Measurements from ENCODE around the gene SPIN1.

Gene SPIN1

DNA sequence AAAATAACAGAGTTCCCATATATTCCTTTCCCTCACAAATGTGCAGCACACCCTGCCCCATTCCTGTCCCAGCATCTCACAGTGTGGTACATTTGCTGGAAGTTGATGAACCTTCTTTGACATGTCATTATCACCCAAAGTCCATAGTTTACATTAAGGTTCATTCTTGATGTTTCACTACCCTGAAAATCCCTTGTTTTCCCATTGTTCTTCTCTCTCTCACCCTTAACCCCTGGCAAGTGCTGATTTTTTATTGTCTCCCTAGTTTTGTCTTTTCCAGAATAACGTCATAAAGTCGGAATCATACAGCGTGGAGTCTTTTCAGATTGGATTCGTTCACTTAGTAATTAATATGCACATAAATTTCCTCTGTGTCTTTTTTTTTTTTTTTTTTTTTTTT is 48.1 kb downstream of the SPIN1 start:
- no peak for DNase-seq

DNA sequence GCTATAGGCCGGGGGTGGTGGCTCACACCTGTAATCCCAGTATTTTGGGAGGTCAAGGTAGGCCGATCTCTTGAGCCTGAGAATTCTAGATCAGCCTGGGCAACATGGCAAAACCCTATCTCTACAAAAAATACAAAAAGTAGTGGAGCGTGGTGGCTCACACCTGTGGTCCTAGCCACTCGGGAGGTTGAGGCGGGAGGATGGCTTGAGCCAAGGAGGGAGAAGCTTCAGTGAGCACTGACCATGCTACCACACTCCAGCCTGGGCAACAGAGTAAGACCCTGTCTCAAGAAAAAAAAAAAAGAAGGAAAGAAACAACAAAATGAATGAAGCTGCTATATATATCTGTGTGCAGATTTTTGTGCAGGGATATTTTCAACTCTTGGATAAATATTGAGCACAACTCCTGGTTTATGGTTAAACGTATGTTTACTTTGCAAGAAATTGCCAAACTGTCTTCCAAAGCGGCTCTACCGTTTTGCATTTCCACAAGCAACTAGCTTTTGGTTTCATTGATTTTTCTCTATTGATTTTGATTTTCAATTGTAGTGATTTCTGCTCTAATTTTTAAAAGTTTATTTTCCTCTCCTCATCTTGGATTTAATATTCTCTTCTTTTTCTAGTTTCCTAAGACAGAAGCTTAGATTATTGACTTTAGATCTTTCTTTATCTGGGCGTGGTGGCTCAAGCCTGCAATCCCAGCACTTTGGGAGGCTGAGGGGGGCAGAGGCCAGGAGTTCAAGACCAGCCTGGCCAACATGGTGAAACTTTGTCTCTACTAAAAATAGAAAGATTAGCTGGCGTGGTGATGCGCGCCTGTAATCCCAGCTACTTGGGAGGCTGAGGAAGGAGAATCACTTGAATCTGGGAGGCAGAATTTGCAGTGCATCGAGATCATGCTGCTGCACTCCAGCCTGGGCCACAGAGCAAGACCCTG is 49.2 kb downstream of the SPIN1 start:
- no peak for DNase-seq

DNA sequence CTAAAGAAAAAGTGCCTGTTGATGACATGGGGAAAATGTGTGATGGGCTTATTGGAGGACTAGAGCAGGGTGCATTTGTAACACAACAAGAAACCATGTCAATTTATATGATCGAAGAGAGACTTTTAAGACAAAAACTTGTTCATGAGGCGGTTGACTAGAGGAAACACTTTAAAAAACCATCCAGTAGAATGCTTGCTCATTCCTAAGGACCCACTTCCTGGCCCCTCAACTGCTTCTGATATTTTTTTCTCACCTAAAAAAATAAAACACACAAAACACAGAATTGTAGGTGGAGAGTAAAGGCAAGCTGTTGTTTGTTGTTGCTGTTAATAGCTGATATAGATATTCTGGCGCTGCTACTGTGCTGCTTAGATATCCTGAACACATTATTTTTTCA is 50.6 kb downstream of the SPIN1 start:
- no peak for DNase-seq

DNA sequence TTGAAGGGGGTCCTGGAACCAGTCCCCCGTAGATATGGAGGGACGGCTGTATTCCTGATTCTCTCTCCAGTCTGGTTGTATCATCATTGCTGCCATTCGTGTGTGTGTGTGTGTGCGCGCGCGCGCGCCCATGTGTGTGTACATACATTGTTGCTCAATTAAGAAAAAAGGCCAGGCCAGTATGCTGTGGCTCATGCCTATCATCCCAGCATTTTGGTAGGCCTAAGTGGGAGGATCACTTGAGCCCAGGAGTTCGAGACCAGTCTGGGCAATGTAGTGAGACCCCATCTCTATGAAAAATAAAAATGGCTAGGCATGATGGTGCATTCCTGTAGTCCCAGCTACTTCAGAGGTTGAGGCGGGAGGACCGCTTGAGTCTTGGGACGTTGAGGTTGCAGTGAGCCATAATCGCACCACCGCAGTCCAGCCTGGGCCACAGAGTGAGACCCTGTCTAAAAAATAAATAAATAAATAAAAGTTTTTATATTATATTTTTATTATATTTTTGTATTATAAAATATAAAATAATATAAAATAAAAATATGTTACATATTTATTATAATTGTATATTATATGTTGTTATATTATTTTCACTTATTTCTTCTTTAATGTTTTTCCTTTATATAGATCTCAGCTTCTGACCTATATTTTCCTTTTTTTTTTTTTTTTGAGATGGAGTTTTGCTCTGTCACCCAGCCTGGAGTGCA is 53.2 kb downstream of the SPIN1 start:
- no peak for DNase-seq

DNA sequence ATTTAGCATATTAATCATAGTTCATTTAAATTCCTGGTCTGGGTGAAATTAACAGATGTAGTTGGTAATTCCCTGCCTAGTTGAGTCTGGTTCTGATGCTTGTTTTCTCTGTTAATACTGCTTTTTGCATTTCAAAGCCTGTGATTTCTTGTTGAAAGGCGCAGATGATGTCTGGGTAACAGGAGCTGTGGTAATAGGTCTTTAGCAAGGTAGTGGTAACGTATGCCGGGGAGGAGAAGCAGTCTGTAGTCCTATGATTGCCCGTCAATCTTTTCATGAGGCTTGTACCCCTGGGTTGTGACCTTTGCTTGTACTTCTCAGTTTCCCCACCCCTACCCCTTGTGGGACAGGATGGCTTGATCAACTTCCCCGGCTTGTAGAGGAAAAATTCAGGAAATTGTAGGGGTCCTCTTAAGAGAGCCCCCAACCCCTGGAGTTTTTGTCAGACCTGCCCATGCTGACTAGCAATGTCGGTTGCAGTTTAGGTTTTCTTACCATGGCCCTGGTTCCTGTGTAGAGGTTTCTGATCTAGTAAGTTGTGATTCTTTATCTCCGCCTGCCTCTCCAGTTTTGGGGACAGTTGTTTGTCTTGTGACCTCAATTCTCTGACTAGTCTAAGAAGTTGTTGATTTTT is 55.4 kb downstream of the SPIN1 start:
- no peak for DNase-seq

DNA sequence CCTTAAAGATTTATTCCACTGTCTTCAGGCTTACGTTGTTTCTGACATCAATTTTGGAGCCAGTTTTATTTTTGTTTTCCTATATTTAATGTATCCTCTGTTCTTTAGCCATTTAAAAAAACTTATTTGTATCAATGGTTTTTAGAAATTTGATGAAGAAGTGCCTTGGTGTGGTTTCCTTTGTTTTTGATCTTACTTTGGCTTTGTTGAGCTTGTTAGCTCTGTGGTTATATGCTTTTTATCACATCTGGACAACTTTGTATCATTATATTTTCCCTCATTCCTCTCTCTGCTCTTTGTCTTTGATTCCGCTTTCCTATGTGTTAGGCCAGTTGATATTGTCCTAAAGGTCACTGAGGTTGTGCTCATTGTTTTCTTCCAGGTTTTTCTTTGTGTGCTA is 58.5 kb downstream of the SPIN1 start:
- DNase-seq = no peak

DNA sequence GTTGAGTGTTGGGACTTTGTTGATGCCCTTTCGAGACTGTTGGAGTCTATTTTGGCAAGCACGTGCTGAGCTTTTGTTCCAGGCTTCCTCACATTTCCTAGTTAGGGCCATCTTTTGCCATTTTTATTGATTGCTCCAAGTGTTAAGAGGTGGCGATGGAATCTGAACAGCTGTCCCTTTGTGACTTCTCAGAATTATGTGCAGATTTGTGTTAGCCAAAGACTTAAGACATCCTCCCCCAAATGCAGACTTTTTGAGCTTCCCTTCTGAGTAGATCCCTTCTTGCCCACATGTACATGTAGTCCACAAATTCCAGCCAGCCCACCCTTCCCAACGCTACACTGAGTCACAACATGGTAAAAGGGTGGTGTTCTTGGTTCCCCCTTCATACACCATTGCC is 59.2 kb downstream of the SPIN1 start:
- no peak for DNase-seq

DNA sequence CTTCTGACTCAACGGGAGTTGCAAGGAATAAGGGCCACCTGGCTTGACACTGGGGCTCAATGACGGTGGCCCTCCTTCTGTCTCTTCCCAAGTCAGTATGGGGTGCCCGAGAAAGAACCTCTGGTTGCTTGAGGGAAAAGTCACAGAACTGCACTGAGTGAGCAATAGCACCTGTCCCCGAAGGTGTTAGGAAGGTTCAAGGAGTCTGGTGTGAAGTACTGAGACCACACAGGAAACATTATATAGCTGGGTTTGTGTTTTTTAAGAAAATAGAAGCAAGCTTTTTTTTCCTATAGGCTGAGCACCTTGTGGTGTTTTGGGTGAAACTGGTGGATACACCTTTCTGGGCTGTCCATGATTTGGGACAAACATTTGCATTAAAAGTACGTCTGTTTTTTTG is 62.9 kb downstream of the SPIN1 start:
- no peak for DNase-seq

DNA sequence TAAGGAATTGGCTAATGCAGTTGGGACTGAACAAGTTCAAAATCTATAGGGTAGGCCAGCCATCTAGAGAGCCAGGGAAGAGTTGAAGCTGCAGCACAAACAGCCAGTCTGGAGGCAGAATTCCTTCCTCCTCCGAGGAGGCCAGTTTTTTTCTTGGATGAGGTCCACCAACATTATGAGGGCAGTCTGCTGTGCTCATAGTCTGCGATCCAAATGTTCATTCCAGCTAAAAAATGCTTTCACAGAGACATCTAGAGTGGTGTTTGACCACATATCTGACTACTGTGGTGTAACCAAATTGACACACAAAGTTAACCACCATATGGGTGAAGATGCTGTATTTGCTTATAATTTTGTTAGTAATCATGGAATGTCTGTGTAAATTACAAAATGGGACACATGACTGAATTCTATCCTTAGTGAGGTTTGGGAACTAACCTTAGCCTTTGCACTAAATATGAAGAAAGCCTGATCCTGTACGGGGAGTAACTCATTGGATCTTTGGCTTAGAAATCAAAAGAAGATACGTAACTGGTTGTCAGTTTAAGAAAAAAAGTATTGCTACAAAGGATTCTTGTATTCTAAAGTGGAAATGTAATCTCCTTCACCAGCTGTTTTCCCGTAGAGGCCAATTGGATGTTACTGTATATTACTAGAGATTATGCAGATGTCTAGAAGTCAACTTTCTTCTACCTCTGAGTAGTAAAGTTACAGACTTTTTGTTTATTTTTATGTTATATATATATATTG is 70.6 kb downstream of the SPIN1 start:
- DNase-seq = peak; percentile 91

DNA sequence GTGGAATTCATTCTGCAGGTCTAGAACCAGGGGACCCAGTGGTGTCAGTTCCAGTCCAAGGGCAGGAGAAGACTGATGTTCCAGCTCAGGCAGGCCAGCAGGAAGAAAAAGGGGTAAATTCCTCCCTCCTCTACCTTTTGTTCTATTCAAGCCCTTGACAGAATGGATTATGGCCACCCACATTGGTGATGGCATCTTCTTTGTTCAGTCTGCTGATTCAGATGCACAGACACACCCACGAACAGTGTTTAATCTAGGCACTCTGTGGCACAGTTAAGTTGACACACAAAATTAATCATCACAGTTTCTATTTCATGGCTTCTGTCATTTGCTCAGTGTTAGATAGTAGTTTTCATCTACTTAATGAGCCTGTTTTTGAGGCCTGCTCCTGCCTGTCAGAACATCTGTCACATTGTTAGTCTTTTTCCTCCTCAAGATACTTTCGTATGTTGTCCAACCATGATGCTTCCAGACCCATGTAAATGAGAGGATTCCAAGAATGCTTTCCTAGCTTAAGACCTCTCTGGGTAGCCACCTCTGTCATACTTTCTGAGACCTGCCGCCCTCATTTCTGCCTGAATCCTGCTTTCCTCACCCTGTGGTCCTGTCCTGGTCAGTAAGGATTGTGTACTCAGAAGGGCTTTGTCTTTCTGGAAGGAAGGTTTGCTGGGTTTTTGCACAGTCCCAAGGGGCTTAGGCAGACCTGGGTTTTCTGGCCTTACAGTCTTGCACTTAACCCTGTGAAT is 72.5 kb downstream of the SPIN1 start:
- DNase-seq = no peak

DNA sequence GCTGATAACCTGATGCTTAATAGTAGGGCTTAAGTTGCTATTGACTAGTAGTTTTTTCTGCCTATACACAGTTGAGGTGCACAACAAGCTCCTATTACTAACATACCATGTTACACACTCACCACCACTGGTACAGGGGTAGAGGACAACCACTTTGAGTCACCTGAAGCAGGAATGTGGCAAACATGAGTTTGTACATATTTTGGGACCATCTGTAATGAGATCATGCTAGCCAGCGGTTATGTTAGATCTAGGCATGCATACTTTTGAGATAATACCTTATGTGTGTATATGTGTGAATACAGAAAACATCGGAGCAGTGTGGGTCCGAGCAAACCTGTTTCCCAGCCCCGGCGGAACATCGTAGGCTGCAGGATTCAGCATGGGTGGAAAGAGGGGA is 73.9 kb downstream of the SPIN1 start:
- peak; percentile 28 for DNase-seq

DNA sequence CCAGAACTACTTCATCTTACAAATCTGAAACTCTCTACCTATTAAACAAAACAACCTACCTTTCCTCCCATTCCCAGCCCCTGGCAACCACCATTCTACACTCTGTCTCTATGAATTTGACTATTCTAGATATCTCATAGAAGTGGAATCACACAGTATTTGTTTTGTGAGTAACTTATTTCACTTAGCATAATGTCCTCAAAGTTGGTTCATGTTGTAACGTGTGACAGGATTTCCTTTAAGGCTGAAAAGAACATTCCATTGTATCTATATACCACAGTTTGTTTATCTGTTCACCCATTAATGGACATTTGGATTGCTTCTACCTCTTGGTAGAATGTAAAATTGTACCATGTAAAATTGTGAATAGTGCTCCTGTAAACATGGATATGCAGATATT is 76.6 kb downstream of the SPIN1 start:
- no peak for DNase-seq

DNA sequence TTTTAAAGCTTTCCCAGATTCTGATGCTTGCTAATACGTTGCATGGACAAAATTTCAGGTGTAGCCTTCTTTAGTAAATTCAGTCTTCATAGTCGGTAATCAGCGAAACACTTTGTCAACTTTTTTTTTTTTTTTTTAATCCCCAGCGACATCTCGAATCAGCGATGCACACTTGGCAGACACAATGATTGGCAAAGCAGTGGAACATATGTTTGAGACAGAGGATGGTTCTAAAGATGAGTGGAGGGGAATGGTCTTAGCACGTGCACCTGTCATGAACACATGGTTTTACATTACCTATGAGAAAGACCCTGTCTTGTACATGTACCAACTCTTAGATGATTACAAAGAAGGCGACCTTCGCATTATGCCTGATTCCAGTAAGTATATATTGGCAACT is 80.0 kb downstream of the SPIN1 start:
- DNase-seq = no peak

DNA sequence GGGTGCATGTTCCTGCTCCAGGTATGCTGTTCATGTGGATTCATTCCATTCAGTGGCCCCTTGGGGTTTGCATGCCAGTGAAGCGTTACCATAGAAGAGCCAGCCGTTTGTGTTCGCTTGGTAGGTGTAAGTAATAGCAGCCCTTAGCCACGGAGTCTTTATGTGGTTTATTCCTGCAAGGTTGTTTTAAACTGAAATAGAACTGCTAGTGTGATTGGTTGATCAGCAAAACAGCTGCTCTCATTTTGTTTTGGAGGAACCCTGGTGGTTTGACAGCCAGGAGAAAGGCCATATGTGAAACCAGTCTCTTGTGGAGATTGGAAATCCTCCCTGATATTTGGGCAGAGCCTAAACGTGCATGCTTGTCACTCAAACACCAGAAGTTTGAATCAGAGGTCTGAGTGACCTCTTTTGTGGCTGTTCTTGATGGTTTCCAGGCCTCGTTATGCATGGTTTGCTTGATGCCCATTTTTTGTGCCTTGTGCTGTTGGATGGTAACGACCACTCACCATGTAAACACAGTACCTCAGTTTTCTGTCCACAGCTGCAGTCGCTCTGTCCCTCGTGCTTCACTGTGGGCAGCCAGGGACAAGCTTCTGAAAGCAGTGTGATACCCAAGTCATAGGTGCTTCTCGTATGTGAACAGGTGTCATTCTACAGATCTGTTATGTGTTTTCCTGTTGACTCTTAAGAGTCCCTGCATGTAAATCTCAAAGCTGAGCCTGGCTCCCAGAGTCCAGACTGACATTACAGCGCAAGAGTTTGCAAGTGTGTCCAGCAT is 88.4 kb downstream of the SPIN1 start:
- DNase-seq = peak; percentile 51

DNA sequence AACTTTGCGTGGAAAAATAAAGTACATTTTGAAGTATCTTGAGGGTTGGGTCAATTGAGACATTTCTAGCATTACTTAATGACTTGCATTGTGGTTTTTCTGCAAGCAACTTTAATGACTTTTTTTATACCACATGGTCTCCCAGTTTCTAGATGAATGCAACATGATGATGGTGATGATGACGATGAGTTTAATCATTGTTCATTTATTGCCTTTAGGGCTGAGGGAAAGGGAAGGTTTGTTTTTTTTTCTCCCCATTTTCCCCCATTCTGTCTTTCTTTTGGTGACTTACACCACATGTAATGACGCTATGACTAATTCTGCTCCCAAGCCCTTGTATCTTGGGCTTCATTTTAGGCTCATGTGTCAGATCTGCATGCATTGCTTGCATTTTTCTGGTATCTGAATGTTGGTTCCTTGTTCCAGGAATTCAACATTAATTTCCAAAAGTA is 89.1 kb downstream of the SPIN1 start:
- DNase-seq = peak; percentile 98

DNA sequence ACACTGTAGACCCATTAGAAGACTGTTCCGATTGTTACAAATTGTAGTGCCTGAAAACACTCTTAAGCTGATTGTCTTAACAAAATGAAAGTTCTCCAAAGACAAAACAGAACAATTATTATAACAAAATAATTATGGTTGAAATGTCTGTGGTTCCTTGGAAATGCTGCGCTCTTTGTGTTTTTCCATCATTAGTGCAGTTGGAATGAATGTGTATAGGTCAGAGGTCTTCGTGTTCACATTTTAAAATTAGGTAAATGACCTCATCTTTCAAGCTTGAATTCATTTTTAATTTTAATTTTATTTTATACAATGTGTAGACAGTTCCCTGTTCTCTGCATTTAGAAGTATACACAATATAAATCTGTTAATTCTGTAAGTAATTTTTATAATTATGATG is 90.0 kb downstream of the SPIN1 start:
- no peak for DNase-seq

DNA sequence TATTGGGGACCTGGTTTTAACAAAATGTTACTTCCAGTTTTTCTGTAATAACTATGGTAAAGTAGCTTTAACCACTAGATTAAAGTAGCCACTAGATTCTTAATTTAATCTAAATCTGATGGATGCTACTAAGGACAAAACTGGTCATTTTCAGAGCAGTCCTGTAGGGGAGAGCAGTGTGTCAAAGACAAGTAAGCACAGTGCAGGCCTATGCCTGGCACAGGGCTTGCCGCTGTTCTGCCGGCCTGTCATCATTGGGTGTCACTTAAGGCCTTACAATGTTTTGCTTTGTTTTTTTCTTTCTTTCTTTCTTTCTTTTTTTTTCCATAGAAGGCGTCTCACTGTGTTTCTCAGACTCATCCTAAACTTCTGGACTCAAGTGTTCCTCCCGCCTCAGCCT is 93.7 kb downstream of the SPIN1 start:
- no peak for DNase-seq

DNA sequence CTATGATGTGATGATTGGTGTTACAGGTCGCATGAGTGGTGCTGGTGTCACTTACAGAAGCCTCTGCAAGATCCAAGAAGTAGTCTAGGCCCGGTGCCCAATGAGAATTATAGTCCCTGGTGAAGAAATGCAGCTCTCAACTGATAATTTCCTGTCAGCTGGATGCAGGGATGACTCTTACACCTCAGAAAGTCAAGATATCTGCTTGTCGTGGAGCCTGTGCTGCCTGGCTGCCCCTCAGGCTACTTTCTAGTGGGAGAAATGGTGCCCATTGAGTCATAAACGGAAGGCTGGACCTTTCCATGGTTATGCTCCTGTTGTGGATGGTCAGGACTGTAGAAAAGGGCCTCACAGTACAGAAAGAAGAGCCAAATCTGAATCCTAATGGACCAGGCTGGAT is 99.9 kb downstream of the SPIN1 start:
- DNase-seq = no peak

DNA sequence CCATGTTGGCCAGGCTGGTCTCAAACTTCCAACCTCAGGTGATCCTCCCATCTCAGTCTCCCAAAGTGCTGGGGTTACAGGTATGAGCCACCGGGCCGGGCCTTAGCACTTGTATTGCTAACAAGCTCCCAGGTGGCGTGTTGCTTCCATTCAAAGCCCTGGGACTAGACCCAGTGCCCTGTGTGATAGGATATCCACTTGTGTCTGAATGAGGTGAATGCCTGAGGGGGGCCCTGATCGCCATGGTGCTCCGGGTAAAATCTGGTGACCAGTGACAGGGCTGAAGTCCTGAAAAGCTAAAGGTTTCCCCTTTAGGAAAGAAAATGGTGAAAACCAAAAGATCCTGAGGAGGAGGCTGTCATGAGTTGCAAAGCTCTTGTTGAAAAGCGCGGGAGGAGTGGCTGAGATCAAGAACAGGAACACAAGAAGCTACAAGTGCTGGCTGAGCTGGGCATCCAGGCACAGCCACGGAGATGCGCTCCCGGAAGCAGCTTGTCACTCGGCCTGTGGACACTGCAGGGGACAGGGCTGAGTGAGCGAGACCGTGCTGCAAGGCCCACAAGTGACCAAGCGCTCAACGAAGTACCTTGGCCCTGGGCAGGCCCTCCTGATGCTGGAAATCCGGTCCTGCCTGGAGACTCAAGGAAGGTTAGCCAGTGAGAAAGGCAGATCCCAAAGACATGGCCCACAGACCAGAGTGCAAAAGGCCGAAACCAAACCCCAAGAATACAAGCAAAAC is 106.9 kb downstream of the SPIN1 start:
- DNase-seq = no peak

DNA sequence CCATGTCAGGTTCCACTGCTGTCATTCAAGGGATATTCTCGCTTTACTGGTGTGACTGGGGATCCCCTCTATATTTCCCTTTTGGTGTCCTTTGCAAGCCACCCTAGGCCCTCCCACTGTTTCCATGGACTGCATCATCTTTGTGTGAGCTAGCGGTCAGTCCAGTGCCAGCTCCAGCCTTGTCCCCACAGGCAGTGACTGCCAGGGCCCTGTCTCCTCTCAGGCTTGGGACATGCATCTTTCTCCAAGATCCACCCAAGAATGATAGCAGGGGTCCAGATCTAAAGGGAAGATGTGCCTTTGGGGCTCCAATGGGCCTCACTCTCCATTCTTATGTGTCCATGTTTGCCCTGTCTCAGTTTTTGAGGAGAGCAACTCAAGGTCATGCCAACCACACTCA is 109.0 kb downstream of the SPIN1 start:
- DNase-seq = no peak
